Stimulated activated CD8-positive, alpha-beta memory T cell treated with anti-CD3 and anti-CD28 coated beads, Interleukin-4, amount 100 ng/mL, for 4 hours (primary cell): ENCODE results near the gene PAGR1.
"Not testable (repeated sequence)": the region's sequence is repeated elsewhere in the genome, so short reads cannot be mapped to it uniquely, and the experiment has no call there.

ENCODE experiments used
- DNase-seq, 2 donors: peaks; one replicate each; pipeline ENCODE4 v3.0.0-alpha.2; 2020; ENCODE audit warnings: low read depth in 2 of 2, low spot score in 1 of 2

PAGR1 gene

GRCh38 chr16:29791845-29792807 is 23.8 kb upstream of the PAGR1 start:
- DNase-seq, result no peak

GRCh38 chr16:29793153-29793552 is 22.8 kb upstream of the PAGR1 start:
- DNase-seq, result not testable (repeated sequence)

- no peak for DNase-seq
Observed at GRCh38 chr16:29794231-29794710, 21.7 kb upstream of the PAGR1 start.

GRCh38 chr16:29802416-29802935 is 13.5 kb upstream of the PAGR1 start:
- no peak for DNase-seq

GRCh38 chr16:29804020-29804419 is 11.9 kb upstream of the PAGR1 start:
- DNase-seq, result no peak

GRCh38 chr16:29804455-29805231 is 11.3 kb upstream of the PAGR1 start:
- no peak for DNase-seq

- peak; percentile 96 for DNase-seq
Observed at GRCh38 chr16:29805232-29806098, 10.5 kb upstream of the PAGR1 start.

- DNase-seq, result no peak
Observed at GRCh38 chr16:29806099-29806579, 9.8 kb upstream of the PAGR1 start, which contains the start of gene MAZ. Gene MAZ (plus strand): TSS chr16:29806529. CDS start chr16:29806702, 173 bp downstream.

- DNase-seq, result no peak
Observed at GRCh38 chr16:29806641-29807425, 9.1 kb upstream of the PAGR1 start.

- peak; percentile 70 to 83 for DNase-seq
Observed at GRCh38 chr16:29807426-29808218, 8.3 kb upstream of the PAGR1 start.

GRCh38 chr16:29808219-29808900 is 7.6 kb upstream of the PAGR1 start:
- no peak for DNase-seq

GRCh38 chr16:29809031-29809747 is 6.8 kb upstream of the PAGR1 start:
- DNase-seq, result no peak

- no peak for DNase-seq
Observed at GRCh38 chr16:29809850-29810698, 5.9 kb upstream of the PAGR1 start.

- no peak for DNase-seq
Observed at GRCh38 chr16:29810699-29811169, 5.2 kb upstream of the PAGR1 start.

- no peak for DNase-seq
Observed at GRCh38 chr16:29811170-29811895, 4.6 kb upstream of the PAGR1 start.
